ENCODE data around the gene KATNAL1. TPM values are rescaled to one million over a fixed set of nuclear protein-coding genes. Genes with fewer than 3 reads are reported as not detected.

KATNAL1 gene
- total and polyA plus RNA-seq, 2 of the 4 experiments (the other 2 are of a cell fraction): 6.9 to 16.8 TPM

DNA sequence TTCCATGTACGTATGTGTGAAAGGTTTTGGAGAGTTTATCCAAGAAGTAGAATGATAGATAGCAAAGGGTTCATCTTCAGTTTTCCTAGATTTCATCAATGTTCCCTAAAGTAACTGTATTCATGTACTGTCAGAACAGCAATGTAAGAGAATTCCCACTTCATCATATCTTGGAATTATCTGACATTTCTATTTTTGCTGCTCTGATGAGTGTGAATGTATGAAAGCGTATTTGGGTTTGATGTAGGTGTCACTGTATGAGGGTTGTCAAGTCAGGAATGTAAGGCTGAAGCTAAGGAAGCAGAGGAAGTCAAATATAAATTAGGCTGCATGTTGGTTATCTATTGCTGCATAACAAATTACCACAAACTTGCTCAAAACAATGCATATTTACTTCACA is 7.2 kb upstream of the KATNAL1 start:
- no TSS peak for BruUV-seq (replicated peaks)
- ChIA-PET POLR2A (ENCODE audit: unreplicated experiment) (no interaction called here), CTCF (no interaction called here)
- Histone ChIP-seq H3K27me3 (ENCODE audit: control insufficient read depth, insufficient read depth, low read length) (no peaks in the 10 kb centered on the region), H3K4me1 (ENCODE audit: control insufficient read depth, insufficient read depth, low read length) (peaks cover 7% of the 10 kb centered on the region), H2AFZ (replicated peaks; ENCODE audit: low read length, poor library complexity) (no peak overlapping the region), H4K20me1 (ENCODE audit: insufficient read depth, low read length) (no peaks in the 10 kb centered on the region), H3K4me3 (ENCODE audit: insufficient read depth, low read depth, low read length) (no peak overlapping the region), H2BK20ac (ENCODE audit: low read depth, low read length) (no peak overlapping the region), H3K9me1 (ENCODE audit: insufficient read depth, low read length) (0 out of 2 replicates have a peak, but pooled peaks cover 3% of the 10 kb centered on the region), H4K91ac (ENCODE audit: insufficient read depth, low read depth, low read length) (no peak overlapping the region), H3K36me3 (ENCODE audit: control insufficient read depth, insufficient read depth, low read length) (no peaks in the 10 kb centered on the region), H3K56ac (ENCODE audit: extremely low read depth, insufficient read depth, low read length) (no peak overlapping the region), H2BK15ac (ENCODE audit: low read depth, low read length) (no peak overlapping the region), H2AK5ac (ENCODE audit: low read depth, low read length) (no peak overlapping the region), H3K79me1 (ENCODE audit: low read depth in 1 of 2, low read length in 2 of 2) (peaks cover 8 to 12% of the 10 kb centered on the region in 2 experiments), H4K8ac (ENCODE audit: low read depth in 2 of 2, low read length in 2 of 2) (no peak overlapping the region), H4K5ac (ENCODE audit: low read depth, low read length) (no peak overlapping the region), H3K9ac (ENCODE audit: low read depth, low read length) (no peak overlapping the region), H2AK9ac (replicated peaks; ENCODE audit: low read depth, low read length, poor library complexity) (no peak overlapping the region), H2BK120ac (ENCODE audit: low read depth, low read length) (no peak overlapping the region), H2BK5ac (ENCODE audit: low read depth, low read length, poor library complexity, severe bottlenecking) (no peak overlapping the region), H3K14ac (replicated peaks; ENCODE audit: low read depth, low read length) (no peak overlapping the region), H3K23ac (ENCODE audit: low read depth, low read length) (no peak overlapping the region), H3K18ac (ENCODE audit: low read depth, low read length) (no peak overlapping the region), H3K4me2 (ENCODE audit: low read depth, low read length) (no peak overlapping the region), H3K9me3 (ENCODE audit: control insufficient read depth, insufficient read depth, low read length) (no peaks in the 10 kb centered on the region), H3K4ac (ENCODE audit: low read depth, low read length) (no peak overlapping the region), H3K27ac (ENCODE audit: insufficient read depth, low read length) (no peak overlapping the region)
- no peak for ATAC-seq (ENCODE audit: low read depth)
- WGBS, 2 experiments (ENCODE audit: extremely low coverage in 2 of 2, insufficient read length in 1 of 2): no CpG with 5 or more reads among the region's 2 CpGs
- intact Hi-C loops (cut with micrococcal nuclease): no loop called here
- dilution Hi-C loops (cut with HindIII; ENCODE audit: low sequenced_read_pairs, unreplicated experiment): no loop called here
- no peak for DNase-seq
- no peak for TF ChIP-seq RAD21 (IDR thresholded peaks at IDR 0.05; ENCODE audit: low read length)
- no peak for TF ChIP-seq MAZ (IDR thresholded peaks at IDR 0.05; ENCODE audit: borderline replicate concordance, low read depth, low read length)
- no peak for TF ChIP-seq NFE2L2 (IDR thresholded peaks at IDR 0.05; ENCODE audit: low read depth, low read length)
- no peak for TF ChIP-seq CEBPB (IDR thresholded peaks at IDR 0.05; ENCODE audit: low read depth, low read length)
- no peak for TF ChIP-seq SMC3 (IDR thresholded peaks at IDR 0.05; ENCODE audit: low read depth, low read length)
- TF ChIP-seq, protein P1, sequence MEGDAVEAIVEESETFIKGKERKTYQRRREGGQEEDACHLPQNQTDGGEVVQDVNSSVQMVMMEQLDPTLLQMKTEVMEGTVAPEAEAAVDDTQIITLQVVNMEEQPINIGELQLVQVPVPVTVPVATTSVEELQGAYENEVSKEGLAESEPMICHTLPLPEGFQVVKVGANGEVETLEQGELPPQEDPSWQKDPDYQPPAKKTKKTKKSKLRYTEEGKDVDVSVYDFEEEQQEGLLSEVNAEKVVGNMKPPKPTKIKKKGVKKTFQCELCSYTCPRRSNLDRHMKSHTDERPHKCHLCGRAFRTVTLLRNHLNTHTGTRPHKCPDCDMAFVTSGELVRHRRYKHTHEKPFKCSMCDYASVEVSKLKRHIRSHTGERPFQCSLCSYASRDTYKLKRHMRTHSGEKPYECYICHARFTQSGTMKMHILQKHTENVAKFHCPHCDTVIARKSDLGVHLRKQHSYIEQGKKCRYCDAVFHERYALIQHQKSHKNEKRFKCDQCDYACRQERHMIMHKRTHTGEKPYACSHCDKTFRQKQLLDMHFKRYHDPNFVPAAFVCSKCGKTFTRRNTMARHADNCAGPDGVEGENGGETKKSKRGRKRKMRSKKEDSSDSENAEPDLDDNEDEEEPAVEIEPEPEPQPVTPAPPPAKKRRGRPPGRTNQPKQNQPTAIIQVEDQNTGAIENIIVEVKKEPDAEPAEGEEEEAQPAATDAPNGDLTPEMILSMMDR (conservative IDR thresholded peaks at IDR 0.05; ENCODE audit: low read depth, low read length): no peak
- TF ChIP-seq, protein P2, sequence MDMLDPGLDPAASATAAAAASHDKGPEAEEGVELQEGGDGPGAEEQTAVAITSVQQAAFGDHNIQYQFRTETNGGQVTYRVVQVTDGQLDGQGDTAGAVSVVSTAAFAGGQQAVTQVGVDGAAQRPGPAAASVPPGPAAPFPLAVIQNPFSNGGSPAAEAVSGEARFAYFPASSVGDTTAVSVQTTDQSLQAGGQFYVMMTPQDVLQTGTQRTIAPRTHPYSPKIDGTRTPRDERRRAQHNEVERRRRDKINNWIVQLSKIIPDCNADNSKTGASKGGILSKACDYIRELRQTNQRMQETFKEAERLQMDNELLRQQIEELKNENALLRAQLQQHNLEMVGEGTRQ (IDR thresholded peaks at IDR 0.05; ENCODE audit: low read depth, low read length): no peak
- TF ChIP-seq POLR2A (IDR thresholded peaks at IDR 0.05; ENCODE audit: low read depth, low read length): no peak
- TF ChIP-seq RFX5 (IDR thresholded peaks at IDR 0.05; ENCODE audit: low read depth, low read length): no peak
- TF ChIP-seq FOS (IDR thresholded peaks at IDR 0.05; ENCODE audit: low read depth, low read length): no peak
- no peak for TF ChIP-seq CHD1 (IDR thresholded peaks at IDR 0.05; ENCODE audit: low read depth, low read length)
- no peak for TF ChIP-seq BHLHE40 (IDR thresholded peaks at IDR 0.05; ENCODE audit: low read depth, low read length)
- no peak for TF ChIP-seq MAFK (IDR thresholded peaks at IDR 0.05; ENCODE audit: low read depth, low read length)
- TF ChIP-seq MXI1 (IDR thresholded peaks at IDR 0.05; ENCODE audit: borderline replicate concordance, low read depth, low read length): no peak
- in situ Hi-C loops (cut with MboI; ENCODE audit: low sequenced_read_pairs): no loop called here

Measured in IMR-90 (cell line).